ENCODE measurements around the gene SLC6A19. TPM values are rescaled to one million over a fixed set of nuclear protein-coding genes. Genes with fewer than 3 reads are reported as not detected.

The SLC6A19 gene
- total RNA-seq, 1 experiment from 2014 or later: 0.29 TPM

DNA sequence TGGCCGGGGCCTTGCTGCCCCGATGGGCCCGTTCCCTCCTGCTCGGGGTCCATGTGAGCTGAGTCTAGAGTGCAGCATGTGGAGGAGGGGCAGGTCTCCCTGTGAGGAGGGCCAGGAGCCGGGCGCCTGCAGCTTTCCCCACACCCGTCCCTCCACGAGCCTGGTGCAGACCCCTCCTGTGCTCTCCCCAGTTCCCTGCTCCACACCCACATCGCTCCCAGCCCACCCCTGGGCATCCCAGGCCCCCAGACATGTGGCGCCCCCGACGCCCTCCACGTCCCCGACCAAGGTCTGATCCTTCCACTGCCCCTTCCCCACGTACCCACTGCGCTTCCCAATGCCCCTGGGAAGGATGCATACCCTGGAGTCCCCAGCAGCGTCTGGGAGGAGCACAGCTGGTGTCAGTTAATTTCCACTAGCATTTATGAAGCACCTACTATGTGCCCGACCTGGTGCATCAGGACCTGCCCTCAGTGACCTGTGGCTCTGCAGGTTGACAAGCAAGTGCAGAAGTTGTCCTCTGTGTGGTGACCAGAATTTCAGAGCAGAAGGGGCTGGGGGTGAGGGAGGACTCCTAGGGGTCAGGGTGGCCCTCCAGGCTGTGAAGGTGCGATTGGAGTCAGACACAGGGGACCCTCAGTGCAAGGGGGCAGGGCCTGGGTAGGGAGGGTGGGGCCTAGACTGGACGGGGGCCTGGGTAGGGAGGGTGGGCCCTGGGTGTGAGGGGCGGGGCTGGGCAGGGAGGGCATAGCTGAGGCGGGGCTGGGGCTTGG is 13.0 kb downstream of the SLC6A19 start:
- H3K9me3 ChIP-seq: no peaks in the 10 kb centered on the region
- H3K27me3 Mint-ChIP-seq (ENCODE audit: insufficient read depth, unreplicated experiment): no peaks in the 10 kb centered on the region
- BruUV-seq (replicated peaks): no TSS peak
- no peak for DNase-seq
- TF ChIP-seq, protein P1, sequence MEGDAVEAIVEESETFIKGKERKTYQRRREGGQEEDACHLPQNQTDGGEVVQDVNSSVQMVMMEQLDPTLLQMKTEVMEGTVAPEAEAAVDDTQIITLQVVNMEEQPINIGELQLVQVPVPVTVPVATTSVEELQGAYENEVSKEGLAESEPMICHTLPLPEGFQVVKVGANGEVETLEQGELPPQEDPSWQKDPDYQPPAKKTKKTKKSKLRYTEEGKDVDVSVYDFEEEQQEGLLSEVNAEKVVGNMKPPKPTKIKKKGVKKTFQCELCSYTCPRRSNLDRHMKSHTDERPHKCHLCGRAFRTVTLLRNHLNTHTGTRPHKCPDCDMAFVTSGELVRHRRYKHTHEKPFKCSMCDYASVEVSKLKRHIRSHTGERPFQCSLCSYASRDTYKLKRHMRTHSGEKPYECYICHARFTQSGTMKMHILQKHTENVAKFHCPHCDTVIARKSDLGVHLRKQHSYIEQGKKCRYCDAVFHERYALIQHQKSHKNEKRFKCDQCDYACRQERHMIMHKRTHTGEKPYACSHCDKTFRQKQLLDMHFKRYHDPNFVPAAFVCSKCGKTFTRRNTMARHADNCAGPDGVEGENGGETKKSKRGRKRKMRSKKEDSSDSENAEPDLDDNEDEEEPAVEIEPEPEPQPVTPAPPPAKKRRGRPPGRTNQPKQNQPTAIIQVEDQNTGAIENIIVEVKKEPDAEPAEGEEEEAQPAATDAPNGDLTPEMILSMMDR (IDR thresholded peaks at IDR 0.05; ENCODE audit: insufficient read depth in 1 of 2, low read depth in 1 of 2, low read length in 1 of 2, severe bottlenecking in 1 of 2, unreplicated experiment in 1 of 2): no peak
- ChIA-PET CTCF (no interaction called here), POLR2A (no interaction called here)
- H3K4me3 Mint-ChIP-seq (ENCODE audit: unreplicated experiment): no peak overlapping the region
- no peak overlapping the region for H3K4me3 ChIP-seq (ENCODE audit: low read depth, low read length)
- no peaks in the 10 kb centered on the region for H3K36me3 ChIP-seq (ENCODE audit: control insufficient read depth, insufficient read depth, low read length)
- H3K36me3 Mint-ChIP-seq (ENCODE audit: insufficient read depth, unreplicated experiment): no peaks in the 10 kb centered on the region
- H3K9me3 Mint-ChIP-seq (ENCODE audit: unreplicated experiment): no peaks in the 10 kb centered on the region
- no peaks in the 10 kb centered on the region for H3K4me1 ChIP-seq
- no peak overlapping the region for H3K27ac Mint-ChIP-seq (ENCODE audit: unreplicated experiment)
- intact Hi-C loops (cut with micrococcal nuclease; ENCODE audit: unreplicated experiment): no loop called here
- no peaks in the 10 kb centered on the region for H3K4me1 Mint-ChIP-seq (ENCODE audit: low read depth, unreplicated experiment)
- H3K27me3 ChIP-seq (replicated peaks; ENCODE audit: control insufficient read depth, insufficient read depth, low read length): no peaks in the 10 kb centered on the region

DNA sequence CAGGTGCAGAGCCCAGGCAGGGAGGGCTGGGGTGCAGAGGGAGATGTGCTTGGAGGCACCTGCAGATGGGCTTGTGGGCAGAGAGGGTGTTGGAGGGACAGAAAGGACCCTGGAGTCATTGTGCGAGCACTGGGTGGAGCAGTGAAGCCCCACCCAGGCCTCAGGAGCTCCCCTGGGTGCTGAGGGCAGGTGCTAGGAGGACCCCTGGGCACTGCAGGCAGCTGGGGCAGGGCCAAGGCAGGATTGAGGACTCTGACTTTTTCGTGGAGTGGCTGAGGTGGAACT is 13.5 kb downstream of the SLC6A19 start:
- no TSS peak for BruUV-seq (replicated peaks)
- CTCF ChIA-PET: no interaction called here
- H3K27me3 Mint-ChIP-seq (ENCODE audit: insufficient read depth, unreplicated experiment): no peaks in the 10 kb centered on the region

DNA sequence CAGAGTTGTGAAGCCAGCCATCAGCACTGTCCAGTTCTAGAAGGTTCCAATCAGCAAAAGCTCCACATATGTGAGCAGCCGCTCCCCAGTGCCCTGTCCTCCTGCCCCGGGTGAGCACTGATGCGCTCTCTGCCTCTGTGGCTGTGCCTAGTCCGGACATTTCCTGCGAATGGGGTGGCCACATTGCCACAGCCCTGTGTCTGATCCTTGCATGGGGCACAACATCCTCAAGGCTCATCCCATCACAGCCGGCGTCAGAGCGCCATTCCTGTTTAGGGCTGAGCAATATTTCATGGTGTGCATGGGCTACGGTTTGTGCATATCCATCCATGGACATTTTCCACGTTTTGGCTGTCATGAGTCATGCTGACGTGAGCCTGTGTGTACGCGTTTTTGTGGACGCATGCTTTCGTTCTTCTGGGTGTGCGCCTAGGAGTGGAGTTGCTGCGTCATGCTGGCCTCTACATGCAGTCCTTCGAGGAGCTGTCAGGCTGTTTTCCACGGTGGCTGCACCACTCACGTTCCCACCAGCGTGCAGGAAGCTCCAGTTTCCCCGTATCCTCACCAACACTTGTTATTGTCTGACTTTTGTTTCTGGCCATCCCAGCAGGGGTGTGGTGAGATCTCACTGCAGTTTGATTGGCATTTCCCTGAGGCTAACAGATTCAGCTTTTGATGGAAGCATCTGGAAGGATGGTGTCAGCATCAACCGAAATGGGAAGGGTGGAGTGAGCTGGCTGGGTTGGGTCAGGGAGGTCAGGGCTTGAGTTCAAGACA is 14.1 kb downstream of the SLC6A19 start:
- CTCF ChIA-PET: interaction anchor here (1.2 kb wide), 1 partner anchor 11 kb away, joined by 5 read pairs; no protein-coding TSS in a partner anchor
- intact Hi-C loops (cut with micrococcal nuclease; ENCODE audit: unreplicated experiment): no loop called here
- H3K4me1 Mint-ChIP-seq (ENCODE audit: low read depth, unreplicated experiment): no peaks in the 10 kb centered on the region
- Histone ChIP-seq H3K36me3 (ENCODE audit: control insufficient read depth, insufficient read depth, low read length) (no peaks in the 10 kb centered on the region), H3K9me3 (no peaks in the 10 kb centered on the region), H3K4me1 (no peaks in the 10 kb centered on the region), H3K4me3 (ENCODE audit: low read depth, low read length) (no peak overlapping the region), H3K27me3 (replicated peaks; ENCODE audit: control insufficient read depth, insufficient read depth, low read length) (no peaks in the 10 kb centered on the region)
- H3K4me3 Mint-ChIP-seq (ENCODE audit: unreplicated experiment): no peak overlapping the region
- no TSS peak for BruUV-seq (replicated peaks)
- no peaks in the 10 kb centered on the region for H3K36me3 Mint-ChIP-seq (ENCODE audit: insufficient read depth, unreplicated experiment)
- no peak for DNase-seq
- TF ChIP-seq, protein P1 (IDR thresholded peaks at IDR 0.05; ENCODE audit: insufficient read depth in 1 of 2, low read depth in 1 of 2, low read length in 1 of 2, severe bottlenecking in 1 of 2, unreplicated experiment in 1 of 2): no peak
- H3K27ac Mint-ChIP-seq (ENCODE audit: unreplicated experiment): no peak overlapping the region
- no peaks in the 10 kb centered on the region for H3K9me3 Mint-ChIP-seq (ENCODE audit: unreplicated experiment)
- H3K27me3 Mint-ChIP-seq (ENCODE audit: insufficient read depth, unreplicated experiment): no peaks in the 10 kb centered on the region
- POLR2A ChIA-PET: no interaction called here

More for the DNA sequence above, 13.5 kb downstream of the SLC6A19 start:
- no peaks in the 10 kb centered on the region for H3K9me3 Mint-ChIP-seq (ENCODE audit: unreplicated experiment)
- Histone ChIP-seq H3K9me3 (no peaks in the 10 kb centered on the region), H3K4me1 (no peaks in the 10 kb centered on the region), H3K4me3 (ENCODE audit: low read depth, low read length) (no peak overlapping the region), H3K27me3 (replicated peaks; ENCODE audit: control insufficient read depth, insufficient read depth, low read length) (no peaks in the 10 kb centered on the region), H3K36me3 (ENCODE audit: control insufficient read depth, insufficient read depth, low read length) (no peaks in the 10 kb centered on the region)
- no peak overlapping the region for H3K4me3 Mint-ChIP-seq (ENCODE audit: unreplicated experiment)
- POLR2A ChIA-PET: no interaction called here
- no peaks in the 10 kb centered on the region for H3K36me3 Mint-ChIP-seq (ENCODE audit: insufficient read depth, unreplicated experiment)
- no peak overlapping the region for H3K27ac Mint-ChIP-seq (ENCODE audit: unreplicated experiment)
- intact Hi-C loops (cut with micrococcal nuclease; ENCODE audit: unreplicated experiment): no loop called here
- TF ChIP-seq, protein P1 (IDR thresholded peaks at IDR 0.05; ENCODE audit: insufficient read depth in 1 of 2, low read depth in 1 of 2, low read length in 1 of 2, severe bottlenecking in 1 of 2, unreplicated experiment in 1 of 2): no peak
- no peaks in the 10 kb centered on the region for H3K4me1 Mint-ChIP-seq (ENCODE audit: low read depth, unreplicated experiment)
- no peak for DNase-seq

Measured in Caco-2 (cell line).